AG08396 (cell line): ENCODE measurements around the gene TEX55.
"Not testable (repeated sequence)": the region's sequence is repeated elsewhere in the genome, so short reads cannot be mapped to it uniquely, and the experiment has no call there.

Source experiments
- DNase-seq: peaks from one replicate; pipeline ENCODE4 v3.0.0; 2012; ENCODE audit warnings: low spot score, mixed read lengths

Gene TEX55

GRCh38 chr3:119160815-119161214 is 14.8 kb downstream of the TEX55 start:
- DNase-seq, result no peak

GRCh38 chr3:119161240-119161639 is 15.3 kb downstream of the TEX55 start:
- DNase-seq, result no peak

- not testable (repeated sequence) for DNase-seq
Observed at GRCh38 chr3:119164745-119165144, 18.8 kb downstream of the TEX55 start.

- DNase-seq, result no peak
Observed at GRCh38 chr3:119170821-119171220, 24.9 kb downstream of the TEX55 start.

GRCh38 chr3:119173325-119173724 is 27.4 kb downstream of the TEX55 start, which contains the start of gene UPK1B:
UPK1B (plus strand) TSS chr3:119173598; CDS start chr3:119186742, 13,144 bp downstream.
- no peak for DNase-seq

GRCh38 chr3:119175872-119176756 is 30.1 kb downstream of the TEX55 start:
- peak; percentile 25 for DNase-seq

- no peak for DNase-seq
Observed at GRCh38 chr3:119176778-119177177, 30.8 kb downstream of the TEX55 start.

GRCh38 chr3:119177321-119177720 is 31.4 kb downstream of the TEX55 start:
- DNase-seq, result no peak

- no peak for DNase-seq
Observed at GRCh38 chr3:119181765-119182164, 35.8 kb downstream of the TEX55 start.

GRCh38 chr3:119184111-119184510 is 38.1 kb downstream of the TEX55 start:
- DNase-seq, result no peak

- peak; percentile 51 for DNase-seq
Observed at GRCh38 chr3:119184796-119185570, 39.0 kb downstream of the TEX55 start.

GRCh38 chr3:119187266-119187665 is 41.3 kb downstream of the TEX55 start:
- no peak for DNase-seq

- no peak for DNase-seq
Observed at GRCh38 chr3:119191800-119192199, 45.8 kb downstream of the TEX55 start.

- DNase-seq, result no peak
Observed at GRCh38 chr3:119194237-119195150, 48.5 kb downstream of the TEX55 start.

- DNase-seq, result no peak
Observed at GRCh38 chr3:119195151-119195476, 49.1 kb downstream of the TEX55 start.

GRCh38 chr3:119195911-119196310 is 49.9 kb downstream of the TEX55 start:
- DNase-seq, result no peak
